Cardiac fibroblast (primary cell): Measurements from ENCODE around the gene GMIP.
"Not testable (repeated sequence)": the region's sequence is repeated elsewhere in the genome, so short reads cannot be mapped to it uniquely, and the experiment has no call there.

Source experiments
- DNase-seq, 2 donors: peaks; one replicate each; pipeline versions ENCODE4 v3.0.0 to v3.0.0-alpha.2; 2010; ENCODE audit warnings: low read depth in 2 of 2
- H3K4me3 ChIP-seq, 2 donors: replicated peaks in 1 of 2; 1 replicate in 1 of 2; 2 replicates in 1 of 2; pipeline ENCODE4 v1.5.1; 2011; ENCODE audit warnings: low read depth in 2 of 2, low read length in 2 of 2, mild to moderate bottlenecking in 2 of 2, moderate library complexity in 1 of 2
- CTCF ChIP-seq: IDR thresholded peaks from one replicate; pipeline ENCODE4 v1.5.1; 2011; ENCODE audit warnings: low read depth, mild to moderate bottlenecking, low read length, inconsistent platforms

GMIP gene

GRCh38 chr19:19677579-19677978 lies 34.1 kb upstream of the GMIP start:
- H3K4me3 ChIP-seq, result no peak overlapping the region
- no peak for TF ChIP-seq CTCF
- no peak for DNase-seq

- H3K4me3 ChIP-seq, result no peak overlapping the region
- no peak for DNase-seq
- no peak for TF ChIP-seq CTCF
Observed at GRCh38 chr19:19674315-19674714, 30.9 kb upstream of the GMIP start.

GRCh38 chr19:19672816-19673215 lies 29.4 kb upstream of the GMIP start:
- no peak for TF ChIP-seq CTCF
- peak in 1 of 2 donors; percentile 17 for DNase-seq
- no peak overlapping the region for H3K4me3 ChIP-seq

GRCh38 chr19:19670070-19670551 lies 26.7 kb upstream of the GMIP start:
- peak overlapping the region in 1 of 2 donors; percentile 70 for H3K4me3 ChIP-seq
- DNase-seq, result no peak

GRCh38 chr19:19668230-19669012 lies 25.0 kb upstream of the GMIP start, which contains the start of gene ZNF101:
Gene ZNF101 (plus strand): TSS chr19:19668839. CDS start chr19:19668964, 125 bp downstream.
- DNase-seq, result peak; percentile 90 to 91
- TF ChIP-seq CTCF, result no peak
- H3K4me3 ChIP-seq, result peak within 1 kb of the TSS; percentile 70 to 88

More at GRCh38 chr19:19670070-19670551, 26.7 kb upstream of the GMIP start:
- no peak for TF ChIP-seq CTCF

GRCh38 chr19:19665420-19665948 lies 22.0 kb upstream of the GMIP start:
- H3K4me3 ChIP-seq, DNase-seq: not testable (repeated sequence)
